Endodermal cell (in vitro differentiated cells): Measurements from ENCODE around the gene BLVRB. TPM values are rescaled to one million over a fixed set of nuclear protein-coding genes. Genes with fewer than 3 reads are reported as not detected.

Experiments used
- DNase-seq: peaks from one replicate; pipeline ENCODE4 v3.0.0-alpha.2; 2017
- H3K27ac ChIP-seq: 2 replicates; pipeline ENCODE4 v1.5.1; 2013; ENCODE audit warnings: mild to moderate bottlenecking, low read depth, low read length, moderate library complexity
- H3K27me3 ChIP-seq: 2 replicates; pipeline ENCODE4 v1.6.1; 2013; ENCODE audit warnings: mild to moderate bottlenecking, low read length, moderate library complexity; ENCODE audit not compliant: insufficient read depth, control insufficient read depth, poor library complexity, severe bottlenecking
- H3K36me3 ChIP-seq: 2 replicates; pipeline ENCODE4 v1.7.0; 2013; ENCODE audit warnings: mild to moderate bottlenecking, low read length, moderate library complexity; ENCODE audit not compliant: control insufficient read depth, insufficient read depth
- H3K4me1 ChIP-seq: one replicate; pipeline ENCODE4 v1.7.0; 2013; ENCODE audit warnings: low read length; ENCODE audit not compliant: control insufficient read depth, insufficient read depth
- H3K4me3 ChIP-seq: 2 replicates; pipeline ENCODE4 v1.5.1; 2013; ENCODE audit warnings: mild to moderate bottlenecking, low read length, moderate library complexity
- H3K9ac ChIP-seq: 2 replicates; pipeline ENCODE4 v1.6.1; 2013; ENCODE audit warnings: mild to moderate bottlenecking, low read length, moderate library complexity; ENCODE audit not compliant: poor library complexity, severe bottlenecking; ENCODE audit errors: extremely low read depth
- H3K9me3 ChIP-seq: 2 replicates; pipeline ENCODE4 v1.6.1; 2013; ENCODE audit warnings: mild to moderate bottlenecking, low read length, moderate library complexity; ENCODE audit not compliant: control insufficient read depth
- H3K27ac Mint-ChIP-seq: 2 replicates; pipeline ENCODE4 v1.8.0; 2020; ENCODE audit warnings: mixed read lengths
- H3K27me3 Mint-ChIP-seq: 2 replicates; pipeline ENCODE4 v1.8.0; 2021; ENCODE audit warnings: mild to moderate bottlenecking, mixed read lengths; ENCODE audit not compliant: insufficient read depth
- H3K36me3 Mint-ChIP-seq: 2 replicates; pipeline ENCODE4 v1.8.0; 2020; ENCODE audit warnings: low read depth, mixed read lengths
- H3K4me1 Mint-ChIP-seq: 2 replicates; pipeline ENCODE4 v1.8.0; 2020; ENCODE audit warnings: mixed read lengths
- H3K4me3 Mint-ChIP-seq: 2 replicates; pipeline ENCODE4 v1.8.0; 2020; ENCODE audit warnings: mild to moderate bottlenecking, moderate library complexity, mixed read lengths
- H3K9me3 Mint-ChIP-seq: 2 replicates; pipeline ENCODE4 v1.8.0; 2020; ENCODE audit warnings: mild to moderate bottlenecking, mixed read lengths
- WGBS, 2 experiments: methylation state at CpG; one replicate each; pipeline versions ENCODE4 v1.1.5 to v1.1.7; 2013; ENCODE audit warnings: missing lambda C conversion rate in 2 of 2, mixed read lengths in 1 of 2; ENCODE audit not compliant: insufficient coverage in 1 of 2, insufficient read length in 1 of 2; 5-methylcytosine and 5-hydroxymethylcytosine counted together
- total RNA-seq, 2 donors: library from RNA; stranded (reverse); fragmentation: NEBNext Ultra II Directional in 1 of 2; extraction: Animal tissue kit (Norgen Biotek cat#: 25700) in 1 of 2; gene quantifications; 2 replicates in 1 of 2; 3 replicates in 1 of 2; pipeline ENCODE4 v1.2.1, GENCODE V29; 2021
- TF ChIP-seq, protein P1 (sequence below): fragments of 200-600 bp; sonication (generic); conservative IDR thresholded peaks from 2 replicates; pipeline ENCODE4 v1.5.0; 2021; ENCODE audit warnings: antibody characterized with exemption, mild to moderate bottlenecking

BLVRB gene
- total RNA-seq, 2 donors from 2014 or later: 24.7 to 41.0 TPM

DNA sequence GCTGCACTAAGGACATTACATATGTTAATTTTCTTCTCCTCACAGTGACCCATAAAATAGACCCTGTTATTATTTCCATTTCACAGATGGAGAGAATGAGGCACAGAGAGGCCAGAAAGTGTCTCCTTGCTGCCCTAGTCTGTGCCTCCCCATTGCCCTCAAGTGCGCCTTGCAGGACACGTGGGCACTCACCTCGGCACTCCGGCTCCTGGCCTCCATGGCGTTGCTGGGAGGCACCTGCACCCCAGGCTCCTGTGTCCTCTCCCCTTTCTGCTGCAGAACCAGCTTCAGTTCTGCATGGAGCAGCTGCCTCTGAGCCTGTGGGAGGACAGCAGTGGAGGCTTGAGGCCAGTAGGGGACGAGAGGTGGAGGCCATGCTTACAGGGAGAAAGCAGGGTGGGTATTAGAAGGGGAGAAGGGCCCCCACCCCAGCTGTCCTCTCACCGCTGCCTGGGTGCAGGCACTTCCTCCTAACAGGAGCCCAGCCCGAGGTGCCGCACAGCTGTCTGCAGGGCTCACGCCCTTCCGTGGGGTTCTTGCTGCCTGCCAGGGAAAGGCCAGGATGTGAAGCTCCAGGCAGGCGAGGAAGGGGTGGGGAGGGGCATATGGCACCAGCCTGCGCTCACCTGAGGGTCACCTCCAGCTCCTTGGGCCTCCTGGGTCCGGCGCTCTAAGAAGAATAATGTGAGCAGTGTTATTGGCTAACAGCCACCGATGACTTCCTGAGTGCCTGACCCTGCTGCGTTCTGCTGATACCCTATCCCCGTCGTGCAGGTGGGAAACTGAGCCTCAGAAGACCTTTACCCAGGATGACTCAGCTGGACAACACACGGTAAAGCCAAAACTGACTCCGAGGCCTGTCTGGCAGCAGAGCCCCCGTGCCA, 57.6 kb downstream of the BLVRB start:
- no peak overlapping the region for H3K9ac ChIP-seq
- no peak overlapping the region for H3K27ac ChIP-seq
- 89 to 90% methylated on average over 12 to 22 of the region's 22 CpGs for WGBS, 2 experiments
- Mint-ChIP-seq H3K27ac (no peak overlapping the region), H3K27me3 (peaks cover 2% of the 10 kb centered on the region), H3K4me1 (peaks cover 1% of the 10 kb centered on the region), H3K36me3 (no peaks in the 10 kb centered on the region), H3K9me3 (no peaks in the 10 kb centered on the region), H3K4me3 (no peak overlapping the region)
- no peaks in the 10 kb centered on the region for H3K9me3 ChIP-seq
- no peaks in the 10 kb centered on the region for H3K27me3 ChIP-seq
- H3K36me3 ChIP-seq: no peaks in the 10 kb centered on the region
- peak; percentile 48 for DNase-seq
- no peaks in the 10 kb centered on the region for H3K4me1 ChIP-seq
- H3K4me3 ChIP-seq: no peak overlapping the region
- TF ChIP-seq, protein P1, sequence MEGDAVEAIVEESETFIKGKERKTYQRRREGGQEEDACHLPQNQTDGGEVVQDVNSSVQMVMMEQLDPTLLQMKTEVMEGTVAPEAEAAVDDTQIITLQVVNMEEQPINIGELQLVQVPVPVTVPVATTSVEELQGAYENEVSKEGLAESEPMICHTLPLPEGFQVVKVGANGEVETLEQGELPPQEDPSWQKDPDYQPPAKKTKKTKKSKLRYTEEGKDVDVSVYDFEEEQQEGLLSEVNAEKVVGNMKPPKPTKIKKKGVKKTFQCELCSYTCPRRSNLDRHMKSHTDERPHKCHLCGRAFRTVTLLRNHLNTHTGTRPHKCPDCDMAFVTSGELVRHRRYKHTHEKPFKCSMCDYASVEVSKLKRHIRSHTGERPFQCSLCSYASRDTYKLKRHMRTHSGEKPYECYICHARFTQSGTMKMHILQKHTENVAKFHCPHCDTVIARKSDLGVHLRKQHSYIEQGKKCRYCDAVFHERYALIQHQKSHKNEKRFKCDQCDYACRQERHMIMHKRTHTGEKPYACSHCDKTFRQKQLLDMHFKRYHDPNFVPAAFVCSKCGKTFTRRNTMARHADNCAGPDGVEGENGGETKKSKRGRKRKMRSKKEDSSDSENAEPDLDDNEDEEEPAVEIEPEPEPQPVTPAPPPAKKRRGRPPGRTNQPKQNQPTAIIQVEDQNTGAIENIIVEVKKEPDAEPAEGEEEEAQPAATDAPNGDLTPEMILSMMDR: no peak

DNA sequence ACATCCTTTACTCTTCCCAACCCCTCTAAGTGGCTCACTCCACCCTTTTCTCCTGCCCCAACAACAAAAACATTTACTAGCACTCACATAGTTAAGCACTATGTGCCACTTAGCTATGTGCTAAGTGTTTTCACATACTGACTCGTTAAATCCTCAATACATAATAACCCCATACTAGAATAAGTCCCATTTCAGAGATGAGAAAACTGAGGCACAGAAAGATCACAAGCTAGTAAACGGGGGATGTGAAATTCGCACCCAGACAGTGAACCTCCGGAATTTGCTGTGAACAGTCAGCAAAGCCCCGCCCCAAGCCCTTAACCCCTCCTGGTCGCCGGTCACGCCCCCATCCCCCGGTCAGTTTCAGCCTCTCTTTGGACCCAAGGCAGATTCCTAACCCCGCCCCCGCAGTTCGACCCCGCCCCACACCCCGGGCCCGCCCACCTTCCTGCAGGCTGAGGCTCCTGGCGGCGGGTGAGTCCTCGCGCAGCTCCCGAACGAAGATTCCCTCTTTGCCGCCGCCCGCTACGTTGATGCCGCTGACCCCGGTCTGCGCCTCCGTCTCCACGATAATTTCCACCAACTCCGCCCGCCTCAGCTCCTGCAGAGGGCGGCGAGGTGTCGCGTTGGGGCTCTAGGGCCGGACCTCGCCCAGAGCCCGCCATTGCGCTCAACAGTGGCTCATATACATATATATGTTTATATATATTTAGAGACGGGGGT, 62.1 kb downstream of the BLVRB start:
- H3K27ac ChIP-seq: no peak overlapping the region
- Mint-ChIP-seq H3K36me3 (no peaks in the 10 kb centered on the region), H3K4me1 (no peaks in the 10 kb centered on the region), H3K27ac (peak overlapping the region; percentile 90), H3K27me3 (peaks cover 25% of the 10 kb centered on the region), H3K4me3 (peak overlapping the region; percentile 67), H3K9me3 (no peaks in the 10 kb centered on the region)
- TF ChIP-seq, protein P1: peak; percentile 24
- H3K4me3 ChIP-seq: peak overlapping the region; percentile 79
- H3K27me3 ChIP-seq: no peaks in the 10 kb centered on the region
- no peaks in the 10 kb centered on the region for H3K9me3 ChIP-seq
- no peaks in the 10 kb centered on the region for H3K36me3 ChIP-seq
- H3K4me1 ChIP-seq: no peaks in the 10 kb centered on the region
- DNase-seq: peak; percentile 100
- 1 to 4% methylated on average over 13 to 38 of the region's 41 CpGs for WGBS, 2 experiments
- H3K9ac ChIP-seq: peak overlapping the region; percentile 53

DNA sequence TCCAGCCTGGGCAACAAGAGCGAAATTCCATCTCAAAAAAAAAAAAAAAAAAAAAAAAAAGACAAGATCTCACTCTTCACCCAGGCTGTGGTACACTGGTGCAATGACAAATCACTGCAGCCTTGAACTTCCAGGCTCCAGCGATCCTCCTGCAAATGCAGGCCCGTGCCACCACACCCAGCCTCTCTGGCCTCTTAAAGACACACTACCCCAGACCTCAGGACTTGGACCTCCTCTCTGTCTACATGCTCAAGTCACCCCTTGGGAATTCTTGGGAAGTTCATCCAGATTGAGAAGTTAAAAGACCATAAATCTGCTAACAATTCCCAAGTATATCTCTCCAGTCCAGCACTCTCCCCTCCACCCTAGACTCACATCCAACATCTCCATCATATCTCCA, 65.0 kb downstream of the BLVRB start:
- Histone ChIP-seq H3K9me3 (no peaks in the 10 kb centered on the region), H3K36me3 (no peaks in the 10 kb centered on the region), H3K9ac (no peak overlapping the region), H3K4me1 (no peaks in the 10 kb centered on the region), H3K4me3 (no peak overlapping the region), H3K27ac (no peak overlapping the region), H3K27me3 (no peaks in the 10 kb centered on the region)
- WGBS, 2 experiments: 91 to 93% methylated on average over 2 of the region's 3 CpGs
- no peaks in the 10 kb centered on the region for H3K4me1 Mint-ChIP-seq
- peaks cover 48% of the 10 kb centered on the region for H3K27me3 Mint-ChIP-seq
- H3K27ac Mint-ChIP-seq: no peak overlapping the region
- no peak overlapping the region for H3K4me3 Mint-ChIP-seq
- no peak for DNase-seq
- H3K36me3 Mint-ChIP-seq: no peaks in the 10 kb centered on the region
- no peaks in the 10 kb centered on the region for H3K9me3 Mint-ChIP-seq
- TF ChIP-seq, protein P1: no peak
